Heart left ventricle (tissue), 13 donors: ENCODE measurements around the gene MEGF10.

ENCODE experiments used
- POLR2A ChIP-seq, 2 donors: fragments of 450-650 bp; IDR thresholded peaks; one replicate each; pipeline ENCODE4 v1.6.1; 2017; ENCODE audit warnings: antibody characterized with exemption in 2 of 2, mild to moderate bottlenecking in 2 of 2, moderate library complexity in 2 of 2
- TF ChIP-seq, protein P1 (sequence below), 12 donors: fragments of 200-600 bp; sonication (generic) in 4 of 12; IDR thresholded peaks; one replicate each; pipeline versions ENCODE4 v1.5.0 to v1.8.0; 2018 to 2022; ENCODE audit warnings: antibody characterized with exemption in 12 of 12, mild to moderate bottlenecking in 5 of 12
- donor health status: ischemic (EF 13 %, LVEDD 7.1; RV severe dilation, severe dysfunction).
- donor health status: DM: no; HTN: yes; CAD: no.
- donor health status: DM: no; HTN: no; CAD: no.
- donor health status: ischemic (EF 25% LVEDD 6.9; RV normal size, moderate dysfunction).
- donor health status: ischemic (EF 25% LVEDD 5.7; RV mildly dilated, moderate dysfunction).
- donor health status: ischemic (EF 35%, LVEDD 5.7; RV mildly dilated, moderate dysfunction).
- donor health status: nonischemic (EF 11% LVEDD 7.7; RV severe dilation, severe dysfunction).
- donor health status: DM: yes; HTN: yes; CAD: no.
- donor health status: PGD.
- donor health status: ischemic (EF 29% LVEDD 5.4; RV normal size, mild dysfunction).
- donor health status: nonischemic (EF 23%, LVEDD 6.1; RV moderate dilation, normal function).

DNA sequence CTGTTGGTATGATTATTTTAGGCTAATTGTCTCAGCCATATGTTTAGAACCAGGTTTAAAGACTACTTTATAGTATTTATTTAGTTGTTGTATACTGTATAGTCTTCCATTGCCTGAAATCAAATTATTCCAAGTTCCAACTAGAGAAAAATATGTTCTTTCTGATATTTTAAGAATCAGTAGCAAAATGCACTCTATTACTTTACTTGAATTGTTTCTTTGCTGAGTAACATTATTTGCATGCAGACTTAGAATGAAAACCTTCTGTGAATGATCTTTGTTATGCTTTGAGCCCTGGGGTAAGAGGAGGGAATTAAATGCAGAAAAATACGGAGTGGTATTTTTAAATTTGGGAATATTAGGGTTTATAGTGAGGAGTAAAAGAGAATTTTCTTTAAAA lies 47.9 kb downstream of the MEGF10 start:
- no peak for TF ChIP-seq POLR2A (IDR thresholded peaks at IDR 0.05)
- TF ChIP-seq, protein P1, sequence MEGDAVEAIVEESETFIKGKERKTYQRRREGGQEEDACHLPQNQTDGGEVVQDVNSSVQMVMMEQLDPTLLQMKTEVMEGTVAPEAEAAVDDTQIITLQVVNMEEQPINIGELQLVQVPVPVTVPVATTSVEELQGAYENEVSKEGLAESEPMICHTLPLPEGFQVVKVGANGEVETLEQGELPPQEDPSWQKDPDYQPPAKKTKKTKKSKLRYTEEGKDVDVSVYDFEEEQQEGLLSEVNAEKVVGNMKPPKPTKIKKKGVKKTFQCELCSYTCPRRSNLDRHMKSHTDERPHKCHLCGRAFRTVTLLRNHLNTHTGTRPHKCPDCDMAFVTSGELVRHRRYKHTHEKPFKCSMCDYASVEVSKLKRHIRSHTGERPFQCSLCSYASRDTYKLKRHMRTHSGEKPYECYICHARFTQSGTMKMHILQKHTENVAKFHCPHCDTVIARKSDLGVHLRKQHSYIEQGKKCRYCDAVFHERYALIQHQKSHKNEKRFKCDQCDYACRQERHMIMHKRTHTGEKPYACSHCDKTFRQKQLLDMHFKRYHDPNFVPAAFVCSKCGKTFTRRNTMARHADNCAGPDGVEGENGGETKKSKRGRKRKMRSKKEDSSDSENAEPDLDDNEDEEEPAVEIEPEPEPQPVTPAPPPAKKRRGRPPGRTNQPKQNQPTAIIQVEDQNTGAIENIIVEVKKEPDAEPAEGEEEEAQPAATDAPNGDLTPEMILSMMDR (IDR thresholded peaks at IDR 0.05), result no peak
